Measurements from ENCODE around the gene GRHPR.

The GRHPR gene

GRCh38 chr9:37486256-37486615 is 63.7 kb downstream of the GRHPR start:
- DNase-seq, result no peak
